Ishikawa (cell line): Measurements from ENCODE around the gene NPHS1.

Experiments
- CEBPB ChIP-seq: IDR thresholded peaks from 2 replicates; pipeline ENCODE4 v1.6.1; 2012
- CREB1 ChIP-seq: IDR thresholded peaks from 2 replicates; pipeline ENCODE4 v1.6.1; 2012; ENCODE audit warnings: low read depth
- EGR1 ChIP-seq: IDR thresholded peaks from 2 replicates; pipeline ENCODE4 v1.6.1; 2012
- EP300 ChIP-seq: IDR thresholded peaks from 2 replicates; pipeline ENCODE4 v1.6.1; 2012; ENCODE audit warnings: borderline replicate concordance
- FOXM1 ChIP-seq: IDR thresholded peaks from 2 replicates; pipeline ENCODE4 v1.6.1; 2012; ENCODE audit warnings: low read depth, borderline replicate concordance
- MAX ChIP-seq: IDR thresholded peaks from 2 replicates; pipeline ENCODE4 v1.6.1; 2012
- NFIC ChIP-seq: IDR thresholded peaks from 2 replicates; pipeline ENCODE4 v1.6.1; 2012
- RAD21 ChIP-seq: IDR thresholded peaks from 2 replicates; pipeline ENCODE4 v1.6.1; 2012; ENCODE audit warnings: low read depth
- REST ChIP-seq: IDR thresholded peaks from 2 replicates; pipeline ENCODE4 v1.6.1; 2012; ENCODE audit warnings: low read depth, mild to moderate bottlenecking
- TAF1 ChIP-seq: IDR thresholded peaks from 2 replicates; pipeline ENCODE4 v1.6.1; 2012; ENCODE audit warnings: low read depth, mild to moderate bottlenecking
- TCF12 ChIP-seq: IDR thresholded peaks from 2 replicates; pipeline ENCODE4 v1.6.1; 2012; ENCODE audit warnings: low read depth
- TEAD4 ChIP-seq: IDR thresholded peaks from 2 replicates; pipeline ENCODE4 v1.6.1; 2012
- USF1 ChIP-seq: IDR thresholded peaks from 2 replicates; pipeline ENCODE4 v1.6.1; 2012
- YY1 ChIP-seq: IDR thresholded peaks from 2 replicates; pipeline ENCODE4 v1.6.1; 2012; ENCODE audit warnings: low read depth
- ZBTB7A ChIP-seq: IDR thresholded peaks from 2 replicates; pipeline ENCODE4 v1.6.1; 2012; ENCODE audit warnings: low read depth

The NPHS1 gene

GRCh38 chr19:35793381-35794165 lies 58.7 kb downstream of the NPHS1 start:
- TF ChIP-seq EGR1 (no peak), TAF1 (no peak)

GRCh38 chr19:35792888-35793287 lies 59.4 kb downstream of the NPHS1 start:
- TF ChIP-seq TEAD4 (no peak), ZBTB7A (no peak), MAX (no peak), EP300 (no peak), USF1 (no peak), EGR1 (no peak), CEBPB (no peak), REST (no peak), CREB1 (no peak), TCF12 (no peak), NFIC (no peak), FOXM1 (no peak), YY1 (no peak), RAD21 (no peak), TAF1 (no peak)

GRCh38 chr19:35792312-35792711 lies 60.0 kb downstream of the NPHS1 start:
- no peak for TF ChIP-seq USF1
- TF ChIP-seq NFIC, result no peak
- TF ChIP-seq FOXM1, result no peak
- no peak for TF ChIP-seq CREB1
- TF ChIP-seq ZBTB7A, result no peak
- TF ChIP-seq EGR1, result no peak
- no peak for TF ChIP-seq EP300
- TF ChIP-seq TCF12, result no peak
- no peak for TF ChIP-seq RAD21
- no peak for TF ChIP-seq TAF1
- TF ChIP-seq CEBPB, result no peak
- no peak for TF ChIP-seq TEAD4
- no peak for TF ChIP-seq YY1
- no peak for TF ChIP-seq MAX
- TF ChIP-seq REST, result no peak

GRCh38 chr19:35791814-35792279 lies 60.5 kb downstream of the NPHS1 start:
- TF ChIP-seq TAF1, result no peak
- TF ChIP-seq USF1, result no peak
- no peak for TF ChIP-seq TEAD4
- no peak for TF ChIP-seq TCF12
- TF ChIP-seq REST, result no peak
- TF ChIP-seq ZBTB7A, result no peak
- TF ChIP-seq YY1, result no peak
- no peak for TF ChIP-seq EP300
- no peak for TF ChIP-seq RAD21
- TF ChIP-seq MAX, result no peak
- TF ChIP-seq EGR1, result no peak
- TF ChIP-seq CREB1, result no peak
- TF ChIP-seq NFIC, result no peak
- no peak for TF ChIP-seq CEBPB
- no peak for TF ChIP-seq FOXM1
